GM12878 (cell line): ENCODE results near the gene KCNK4. TPM values are rescaled to one million over a fixed set of nuclear protein-coding genes. Genes with fewer than 3 reads are reported as not detected.
A peak's percentile ranks its signal among the peaks of the same experiment; 100 is the strongest.
"Not testable (repeated sequence)": the region's sequence is repeated elsewhere in the genome, so short reads cannot be mapped to it uniquely, and the experiment has no call there.

Source experiments
- ATAC-seq: fragments of 200-7000 bp; cut with Tn5 transposase; 3 replicates; pipeline ENCODE4 v1.9.1; 2020; ENCODE audit warnings: mild to moderate bottlenecking, moderate library complexity
- BruUV-seq: library from RNA; stranded (reverse); fragments of 400-500 nt; replicated peaks from 2 replicates; lab custom pipeline; 2021; lab: Mats Ljungman, UMichigan
- CTCF ChIA-PET: fragments of 300-600 bp; sonication (Branson Sonifier 250); formaldehyde crosslinking; extraction: SDS; loops from one replicate; lab custom pipeline; 2021; ENCODE audit warnings: inconsistent platforms; lab: Yijun Ruan, JAX
- POLR2A ChIA-PET: fragments of 350-600 bp; formaldehyde crosslinking; extraction: SDS; loops from one replicate; lab custom pipeline; 2021; ENCODE audit warnings: inconsistent platforms; lab: Charles Lee
- RAD21 ChIA-PET: fragments of 300-600 bp; sonication (Branson Sonifier 250); formaldehyde crosslinking; loops from one replicate; lab custom pipeline; 2023; ENCODE audit warnings: antibody characterized with exemption; ENCODE audit not compliant: unreplicated experiment; lab: Charles Lee
- SMC1A ChIA-PET: fragments of 300-600 bp; sonication (Branson Sonifier 250); formaldehyde crosslinking; loops from one replicate; lab custom pipeline; 2023; ENCODE audit not compliant: unreplicated experiment, uncharacterized antibody; lab: Charles Lee
- DNase-seq: peaks from one replicate; pipeline ENCODE4 v3.0.0-alpha.2; 2011; ENCODE audit warnings: low read depth, low spot score
- FAIRE-seq: peaks from 3 replicates; lab custom pipeline; 2011; peaks lifted over from hg19 to GRCh38; lab: Jason Lieb, UNC
- H2AFZ ChIP-seq: 2 replicates; pipeline ENCODE4 v1.6.0; 2011; ENCODE audit warnings: low read depth, low read length, control low read depth; ENCODE audit not compliant: control insufficient read depth
- H3K27ac ChIP-seq: 2 replicates; pipeline ENCODE4 v1.5.1; 2011; ENCODE audit warnings: control low read depth; ENCODE audit not compliant: control insufficient read depth, insufficient read depth
- H3K27me3 ChIP-seq, 2 experiments: replicated peaks in 1 of 2; 2 replicates each; pipeline versions ENCODE4 v1.6.0 to v1.6.1; 2011; ENCODE audit warnings: low read length in 1 of 2; ENCODE audit not compliant: control insufficient read depth in 2 of 2, insufficient read depth in 2 of 2
- H3K36me3 ChIP-seq, 2 experiments: 2 replicates each; pipeline ENCODE4 v1.5.1; 2011; ENCODE audit warnings: low read length in 1 of 2; ENCODE audit not compliant: control insufficient read depth in 2 of 2, insufficient read depth in 2 of 2
- H3K4me1 ChIP-seq: 2 replicates; pipeline ENCODE4 v1.6.1; 2011; ENCODE audit warnings: mild to moderate bottlenecking, low read length, moderate library complexity, mixed read lengths; ENCODE audit not compliant: control insufficient read depth, insufficient read depth
- H3K4me2 ChIP-seq: 2 replicates; pipeline ENCODE4 v1.6.0; 2011; ENCODE audit warnings: control low read depth; ENCODE audit not compliant: control insufficient read depth, insufficient read depth
- H3K4me3 ChIP-seq: fragments of 200-600 bp; sonication (generic); 2 replicates; pipeline ENCODE4 v1.5.1; 2016
- H3K79me2 ChIP-seq: 2 replicates; pipeline ENCODE4 v1.6.0; 2011; ENCODE audit warnings: low read length; ENCODE audit not compliant: control insufficient read depth, insufficient read depth
- H3K9ac ChIP-seq: 2 replicates; pipeline ENCODE4 v1.8.0; 2011; ENCODE audit warnings: low read length, control low read depth, mixed read lengths; ENCODE audit not compliant: control insufficient read depth, insufficient read depth
- H3K9me3 ChIP-seq: replicated peaks from 3 replicates; pipeline ENCODE4 v1.5.1; 2011; ENCODE audit warnings: mild to moderate bottlenecking, low read length; ENCODE audit not compliant: control insufficient read depth, insufficient read depth
- H4K20me1 ChIP-seq: 2 replicates; pipeline ENCODE4 v1.6.0; 2011; ENCODE audit not compliant: control insufficient read depth, insufficient read depth
- BHLHE40 ChIP-seq, 2 experiments: fragments of 450-650 bp in 1 of 2; IDR thresholded peaks; 2 replicates each; pipeline ENCODE4 v1.6.1; 2011 to 2017; ENCODE audit warnings: low read depth in 2 of 2, borderline replicate concordance in 1 of 2, improper control_type of control experiment in 1 of 2, low read length in 1 of 2, mild to moderate bottlenecking in 1 of 2
- E2F8 ChIP-seq: fragments of 450-650 bp; IDR thresholded peaks from 2 replicates; pipeline ENCODE4 v1.6.1; 2018; ENCODE audit warnings: mild to moderate bottlenecking, low read depth, moderate library complexity; ENCODE audit not compliant: partially characterized antibody
- GATAD2B ChIP-seq: fragments of 450-650 bp; conservative IDR thresholded peaks from 2 replicates; pipeline ENCODE4 v1.6.1; 2017; ENCODE audit warnings: low read depth, mild to moderate bottlenecking, moderate library complexity
- LARP7 ChIP-seq: fragments of 450-650 bp; IDR thresholded peaks from 2 replicates; pipeline ENCODE4 v1.6.1; 2017; ENCODE audit warnings: mild to moderate bottlenecking
- MXI1 ChIP-seq: fragments of 150-350 bp; IDR thresholded peaks from 2 replicates; pipeline ENCODE4 v1.6.1; 2011; ENCODE audit warnings: low read depth, mild to moderate bottlenecking, inconsistent platforms, low read length, improper control_type of control experiment
- NKRF ChIP-seq: fragments of 450-650 bp; conservative IDR thresholded peaks from 2 replicates; pipeline ENCODE4 v1.6.1; 2017; ENCODE audit warnings: mild to moderate bottlenecking, moderate library complexity
- NR2C1 ChIP-seq: fragments of 450-650 bp; IDR thresholded peaks from 2 replicates; pipeline ENCODE4 v1.6.1; 2017; ENCODE audit warnings: antibody characterized with exemption, mild to moderate bottlenecking, moderate library complexity
- SMARCA5 ChIP-seq: fragments of 450-650 bp; IDR thresholded peaks from 2 replicates; pipeline ENCODE4 v1.6.1; 2017; ENCODE audit warnings: mild to moderate bottlenecking
- YY1 ChIP-seq: IDR thresholded peaks from 2 replicates; pipeline ENCODE4 v1.6.1; 2011; ENCODE audit warnings: low read depth, mild to moderate bottlenecking, low read length
- WGBS: methylation state at CpG from one replicate; pipeline ENCODE4 v1.1.6; 2016; ENCODE audit warnings: low lambda C conversion rate; ENCODE audit not compliant: insufficient replicate concordance, insufficient coverage; ENCODE audit errors: missing lambda C conversion rate; 5-methylcytosine and 5-hydroxymethylcytosine counted together
- in situ Hi-C: fragments of 300-500 bp; cut with MboI; formaldehyde crosslinking; loops from 9 replicates; pipeline ENCODE4 v1.14.3; 2018; ENCODE audit warnings: mixed read lengths
- intact Hi-C: fragments of 100-400 bp; cut with micrococcal nuclease; formaldehyde crosslinking; loops from one replicate; pipeline ENCODE4 v1.14.2; 2022; ENCODE audit not compliant: unreplicated experiment
- polyA plus RNA-seq, 11 experiments: library from polyadenylated mRNA; depleted of rRNA in 4 of 11; unstranded in 6 of 11; stranded (reverse) in 5 of 11; fragments of >200 nt; fragmentation: Nextera tagmentation in 4 of 11; fragmentation: Illumina TruSeq in 1 of 11; extraction: Ambion mirVana in 4 of 11; extraction: Trizol in 1 of 11; gene quantifications; 1 replicate in 1 of 11; 2 replicates in 10 of 11; pipeline versions ENCODE4 v1.2.1 to v1.2.3, GENCODE V29; 2011 to 2016; ENCODE audit warnings: inconsistent platforms in 2 of 11, missing spikeins in 2 of 11, low read depth in 1 of 11
- total RNA-seq, 4 experiments: library from RNA; depleted of rRNA in 3 of 4; stranded (reverse); fragments of >200 nt in 3 of 4; fragmentation: Illumina TruSeq in 1 of 4; extraction: Trizol in 1 of 4; gene quantifications; 2 replicates each; pipeline versions ENCODE4 v1.2.1 to v1.2.3, GENCODE V29; 2013 to 2021

Gene KCNK4
- total and polyA plus RNA-seq, 10 of the 15 experiments (the other 5 are each of a cell fraction or from before 2014, with no cell fraction given), result 0.04 TPM; not detected in 9

DNA sequence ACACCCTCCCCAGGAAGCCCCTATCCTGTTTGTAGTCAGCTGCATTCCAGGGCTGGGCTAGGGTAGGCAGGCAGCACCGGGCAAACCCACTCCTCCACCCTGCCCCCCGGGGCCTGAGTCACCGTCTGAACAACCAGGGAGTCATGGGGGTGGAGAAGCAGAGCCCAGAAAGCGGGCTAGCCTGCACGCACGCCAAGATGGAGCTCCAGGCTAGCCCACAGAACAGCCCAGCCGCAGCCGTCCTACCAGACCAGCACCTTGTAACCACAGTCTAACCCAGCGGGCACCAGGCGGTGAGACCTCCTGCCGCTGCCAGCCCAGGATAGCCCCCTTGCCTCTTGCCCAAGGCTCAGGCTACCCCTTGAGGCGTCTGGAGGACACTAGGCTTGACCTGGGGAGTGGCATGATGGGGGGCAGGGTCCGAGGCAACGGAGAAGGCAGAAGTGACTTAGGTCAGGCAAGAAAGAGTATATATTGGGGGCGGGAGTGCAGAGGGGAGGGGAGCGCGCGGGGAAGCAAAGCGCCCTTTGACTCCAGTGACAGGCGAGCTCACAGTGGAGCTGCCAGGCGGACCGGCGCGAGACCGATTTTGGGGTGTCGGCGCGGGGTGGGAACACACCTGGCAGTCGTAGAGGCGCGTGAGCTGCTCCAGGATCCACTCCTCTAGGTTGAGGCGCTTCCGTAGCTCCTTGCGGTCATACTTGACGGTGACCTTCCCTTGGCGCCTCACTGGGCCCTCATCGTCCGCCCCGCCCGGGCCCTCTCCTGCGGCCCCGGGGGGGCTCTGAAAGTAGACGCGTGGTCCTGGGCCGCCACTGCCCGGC lies 45.1 kb upstream of the KCNK4 start (continued):
- no peak for TF ChIP-seq E2F8
- TF ChIP-seq MXI1, result peak; percentile 12; the same call in 1 of the 2 replicates
- TF ChIP-seq, all 136 proteins: peak for 6

DNA sequence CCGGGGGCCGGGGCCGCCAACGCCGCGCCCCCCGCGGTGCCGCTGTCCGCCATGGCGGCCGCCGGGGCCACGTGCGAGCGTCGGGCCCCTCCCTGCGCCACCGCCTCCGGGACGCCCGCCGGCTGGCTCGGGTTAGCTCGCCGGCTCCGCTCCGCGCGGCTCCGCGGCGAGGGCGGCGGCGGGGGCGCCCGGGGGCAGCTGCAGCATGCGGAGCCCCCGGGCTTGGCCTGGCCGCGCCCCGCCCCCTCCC lies 44.6 kb upstream of the KCNK4 start:
- intact Hi-C loops, FAIRE-seq, H4K20me1 ChIP-seq, ATAC-seq, H3K27ac ChIP-seq, H3K9me3 ChIP-seq, DNase-seq, H3K27me3 ChIP-seq, H3K9ac ChIP-seq, H2AFZ ChIP-seq, H3K4me2 ChIP-seq: not testable (repeated sequence)
- Histone ChIP-seq H3K79me2 (peaks cover 37% of the 10 kb centered on the region), H3K4me1 (peaks cover 15% of the 10 kb centered on the region), H3K36me3 (peaks cover 0 to 10% of the 10 kb centered on the region in 2 experiments; a peak in 2 of 4 replicates), H3K4me3 (peak overlapping the region; percentile 91)
- ChIA-PET POLR2A (interaction anchor here (1.5 to 7.4 kb wide), 7 partner anchors 13 to 58 kb away, joined by 4 to 82 read pairs (median 11); partner anchors contain the start of genes BAD, DNAJC4, FERMT3 and GPR137), RAD21 (interaction anchor here (1.2 to 8.6 kb wide), 4 partner anchors 9 to 58 kb away, joined by 3 to 104 read pairs (median 10); partner anchors contain the start of gene FERMT3), CTCF (interaction anchor here (0.8 to 6.2 kb wide), 6 partner anchors 20 to 58 kb away, joined by 3 to 66 read pairs (median 4); partner anchors contain the start of genes CATSPERZ, FERMT3, NUDT22 and TRPT1), SMC1A (interaction anchor here (1.0 to 2.0 kb wide), 4 partner anchors 11 to 42 kb away, joined by 3 to 7 read pairs (median 4); partner anchors contain the start of gene FERMT3)
- in situ Hi-C loops, result loop anchor here (25.0 kb wide), 1 partner anchor 1616 kb away; the partner anchor contains the start of genes CFL1, EFEMP2 and MUS81
- BruUV-seq, result TSS peak; percentile 82
- TF ChIP-seq LARP7, result peak; percentile 13; the same call in 1 of the 2 replicates
- 0 out of 2 replicates have a peak, but pooled peaks have one; percentile 20 for TF ChIP-seq GATAD2B
- peak; percentile 43; the same call in 1 of the 2 replicates for TF ChIP-seq NR2C1
- peak; percentile 84 for TF ChIP-seq YY1
- TF ChIP-seq SMARCA5, result peak; percentile 93
- TF ChIP-seq NKRF, result 0 out of 2 replicates have a peak, but pooled peaks have one; percentile 77
- peak in 1 of 2 experiments; percentile 91; a peak in 2 of 4 replicates for TF ChIP-seq BHLHE40 (IDR thresholded peaks at IDR 0.05; ENCODE audit: borderline replicate concordance in 1 of 2, low read depth in 2 of 2, low read length in 1 of 2)
- WGBS, result 0% methylated on average over 19 of the region's 43 CpGs
